Measurements from ENCODE around the gene ZSCAN9.

Gene ZSCAN9

DNA sequence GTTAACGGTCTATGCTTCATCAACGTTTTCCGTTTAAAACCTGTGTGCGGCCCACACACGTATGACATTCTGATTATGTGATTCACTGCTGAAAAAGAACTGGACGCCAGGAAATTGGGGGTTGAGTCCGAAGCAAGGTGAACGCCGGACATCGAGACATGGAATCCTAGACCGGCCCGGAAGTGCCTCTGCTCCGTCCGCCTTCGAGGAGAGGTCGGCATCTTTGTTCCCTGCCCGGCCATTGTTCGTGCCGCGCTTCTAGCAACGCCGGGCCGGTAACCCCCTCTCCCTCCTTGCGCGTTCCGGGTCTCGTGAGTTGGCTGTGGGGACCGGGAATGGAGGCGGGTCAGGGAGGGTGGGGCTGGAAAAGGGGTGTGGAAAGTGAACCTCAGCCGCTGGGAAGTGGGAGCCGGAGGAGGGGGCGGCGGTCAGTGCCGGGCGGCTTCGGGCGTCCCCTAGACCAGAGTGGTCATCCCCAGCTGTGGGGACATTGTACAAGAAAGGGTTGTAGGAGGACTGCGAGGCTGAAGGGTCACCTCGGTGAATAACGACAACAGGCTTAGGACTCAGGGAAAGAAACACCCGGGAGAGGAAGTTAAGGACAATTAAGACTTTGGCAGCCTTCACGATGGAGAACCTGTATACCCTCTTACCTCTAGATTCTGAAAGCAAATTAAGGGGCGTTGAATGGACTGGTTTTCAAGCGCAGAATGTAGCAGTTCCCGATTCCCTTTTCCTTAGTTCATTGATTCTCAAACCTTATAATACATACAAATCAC lies at the start of gene ZSCAN9:
TSS of gene ZSCAN9 (plus strand) at position 220 of the 779 bp plus-strand sequence. CDS start 1,810 bp downstream, outside the sequence.
- peak; percentile 39 for DNase-seq

DNA sequence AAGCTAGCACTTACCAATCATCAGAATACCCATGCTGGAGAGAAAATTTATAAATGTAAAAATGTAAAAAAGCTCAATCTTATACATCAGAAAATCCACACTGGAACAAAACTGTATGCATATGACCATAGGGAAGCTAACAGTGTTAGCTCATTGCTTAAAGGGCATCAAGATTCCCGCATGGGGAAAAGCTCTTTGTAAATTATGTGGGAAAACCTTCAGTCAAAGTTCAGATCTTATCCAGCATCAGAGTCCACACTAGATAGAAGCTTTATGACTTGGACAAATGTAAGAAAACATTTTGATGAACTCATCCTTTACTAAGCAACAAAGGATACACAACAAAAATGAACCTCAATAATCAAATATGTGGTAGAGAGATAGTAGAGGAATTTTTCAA lies 48.7 kb upstream of the ZSCAN9 start:
- no peak for DNase-seq

DNA sequence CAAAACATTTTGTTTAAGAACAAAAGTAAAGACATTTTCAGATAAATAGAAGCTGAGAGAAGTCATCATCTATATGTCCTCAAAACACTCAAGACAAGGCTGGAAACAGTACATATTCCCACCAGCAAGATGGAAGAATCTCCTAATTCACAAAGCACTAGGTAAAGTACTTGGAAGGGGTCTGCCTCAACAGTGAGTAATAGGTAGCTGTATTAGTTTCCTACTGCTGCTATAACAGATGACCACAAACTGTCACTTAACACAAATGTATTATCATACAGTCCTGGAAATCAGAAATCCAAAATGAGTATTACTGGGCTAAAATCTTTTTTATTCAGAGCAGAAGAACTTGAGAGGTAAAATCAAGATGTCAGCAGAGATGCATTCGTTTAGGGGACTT lies 42.8 kb upstream of the ZSCAN9 start:
- no peak for DNase-seq

DNA sequence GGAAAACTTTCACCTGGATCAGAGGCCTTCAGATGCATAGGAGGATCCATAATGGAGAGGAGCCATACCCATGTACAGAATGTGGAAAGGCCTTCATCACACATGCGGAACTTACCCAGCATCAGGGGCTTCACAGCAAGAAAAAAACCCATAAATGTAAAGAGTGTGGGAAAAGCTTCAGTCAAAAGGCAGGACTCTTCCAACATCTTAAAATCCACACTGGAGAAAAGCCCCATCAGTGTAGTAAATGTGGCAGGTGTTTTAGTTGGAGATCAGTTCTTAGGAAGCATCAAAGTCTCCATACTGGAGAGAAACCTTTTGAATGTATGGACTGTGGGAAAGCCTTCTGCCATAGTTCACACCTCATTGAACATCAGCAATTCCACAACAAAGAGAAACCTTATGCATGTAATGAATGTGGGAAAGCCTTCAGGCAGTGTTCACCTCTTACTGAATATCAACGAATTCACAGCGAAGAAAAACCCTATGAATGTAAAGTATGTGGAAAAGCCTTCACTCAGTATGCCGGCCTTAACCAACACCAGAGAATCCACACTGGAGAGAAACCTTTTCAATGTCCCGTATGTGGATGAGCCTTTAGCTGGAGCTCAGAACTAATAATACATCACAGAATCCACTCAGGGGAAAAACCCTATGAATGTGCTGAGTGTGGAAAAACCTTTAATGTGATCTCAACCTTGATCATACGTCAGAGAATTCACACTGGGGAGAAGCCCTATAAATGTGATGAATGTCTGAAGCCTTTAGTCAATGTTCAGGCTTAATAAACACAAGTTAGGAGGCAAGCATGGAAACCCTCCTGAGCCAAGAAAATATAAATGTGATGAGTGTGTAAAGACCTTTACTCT lies 36.7 kb upstream of the ZSCAN9 start:
- DNase-seq, result no peak

DNA sequence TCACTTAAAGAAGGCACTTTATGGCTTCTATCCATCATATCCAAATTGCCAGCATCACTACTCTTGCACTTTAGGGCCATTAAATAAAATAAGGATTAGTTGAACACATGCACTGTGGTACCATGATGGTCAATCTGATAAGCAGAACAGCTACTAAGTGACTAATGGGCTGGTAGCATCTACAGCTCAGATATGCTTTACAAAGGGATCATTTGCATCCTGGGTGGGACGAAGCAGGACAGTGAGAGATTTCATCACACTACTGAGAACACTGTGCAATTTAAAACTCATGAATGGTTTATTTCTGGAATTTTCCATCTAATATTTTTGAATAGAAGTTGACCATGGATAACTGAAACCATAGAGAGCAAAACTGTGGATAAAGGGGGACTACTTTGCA lies 25.1 kb upstream of the ZSCAN9 start:
- no peak for DNase-seq

DNA sequence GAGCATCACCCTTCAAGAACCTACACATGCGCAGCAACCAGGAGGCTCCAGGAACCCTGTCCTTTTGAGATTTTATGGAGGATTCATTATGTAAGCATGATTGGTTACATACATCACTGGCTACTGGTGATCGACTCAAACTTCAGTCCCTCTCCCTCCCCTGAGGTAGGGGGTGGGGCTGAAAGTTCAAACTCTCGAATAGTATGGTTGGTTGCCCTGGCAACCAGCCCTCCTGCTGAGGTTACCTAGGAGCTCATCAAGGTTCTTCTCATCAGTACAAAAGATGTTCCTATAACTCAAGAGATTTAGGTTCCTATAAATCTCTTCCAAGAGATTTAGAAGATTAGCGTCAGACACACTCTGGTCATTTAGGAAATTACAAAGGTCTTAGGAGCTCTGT lies 21.9 kb upstream of the ZSCAN9 start:
- no peak for DNase-seq

DNA sequence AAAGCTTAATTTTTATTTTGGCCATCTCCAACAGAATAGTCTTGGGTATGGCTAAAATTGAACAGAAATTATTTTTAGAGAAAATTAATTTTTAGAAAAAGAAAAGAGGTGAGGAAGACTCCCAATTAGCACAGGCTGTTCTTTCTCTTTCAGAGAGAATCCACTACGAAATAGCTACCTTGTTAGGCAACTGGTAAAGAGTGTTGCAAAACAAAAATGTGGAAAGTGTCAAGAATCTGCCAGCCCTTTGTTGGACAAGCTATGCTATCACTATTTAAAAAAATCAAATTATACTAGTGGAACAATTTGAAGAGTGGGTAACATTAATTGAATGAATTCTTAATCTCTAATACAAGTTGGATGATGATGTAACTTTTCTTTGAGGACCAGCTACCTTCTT lies 19.2 kb upstream of the ZSCAN9 start:
- DNase-seq, result no peak

DNA sequence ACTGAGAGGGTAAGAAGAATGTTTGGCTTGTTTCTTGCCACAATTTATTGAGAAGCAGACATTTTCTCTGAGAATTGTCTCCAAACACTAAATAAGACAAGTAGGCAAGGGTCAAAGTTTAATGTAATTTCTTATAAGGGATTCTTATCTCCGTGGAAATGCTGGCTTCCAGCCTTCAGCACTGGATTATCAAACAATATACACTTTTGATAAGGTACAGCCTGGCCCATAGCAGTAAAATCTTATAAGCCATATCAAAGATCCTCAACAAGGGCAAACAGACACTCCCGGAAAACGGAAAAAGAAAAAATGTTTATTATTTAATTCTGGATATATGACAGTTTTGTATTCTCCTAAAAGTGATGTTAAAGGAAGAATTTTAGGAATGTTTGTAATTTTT lies 18.5 kb upstream of the ZSCAN9 start:
- DNase-seq, result no peak

DNA sequence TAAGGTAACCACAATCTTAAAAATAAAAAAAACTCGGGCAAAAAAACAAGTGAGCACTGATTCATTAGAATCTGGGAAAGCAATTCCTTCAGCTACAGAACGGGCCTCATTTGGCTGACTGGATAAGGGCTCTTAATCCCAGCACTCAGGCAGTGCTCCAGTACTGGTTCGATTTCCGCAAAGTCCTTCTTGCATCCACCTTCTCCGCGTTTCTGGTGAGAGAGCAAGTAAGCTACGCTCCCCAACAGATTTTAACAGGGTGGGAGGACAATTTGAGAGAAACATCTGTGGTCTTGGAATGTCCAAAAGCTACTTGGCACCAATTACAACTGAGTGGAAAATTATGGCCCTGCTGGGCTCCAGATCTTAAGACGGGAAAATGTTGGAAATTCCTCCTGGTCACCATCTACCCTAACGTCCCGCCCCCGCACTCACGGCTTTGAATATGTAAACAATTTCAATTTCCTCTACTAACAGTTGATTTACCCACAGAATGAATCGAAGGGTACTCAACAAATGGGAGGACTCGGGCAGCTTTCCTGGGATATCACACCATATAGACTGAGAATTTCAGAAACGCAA lies 18.1 kb upstream of the ZSCAN9 start:
- no peak for DNase-seq

DNA sequence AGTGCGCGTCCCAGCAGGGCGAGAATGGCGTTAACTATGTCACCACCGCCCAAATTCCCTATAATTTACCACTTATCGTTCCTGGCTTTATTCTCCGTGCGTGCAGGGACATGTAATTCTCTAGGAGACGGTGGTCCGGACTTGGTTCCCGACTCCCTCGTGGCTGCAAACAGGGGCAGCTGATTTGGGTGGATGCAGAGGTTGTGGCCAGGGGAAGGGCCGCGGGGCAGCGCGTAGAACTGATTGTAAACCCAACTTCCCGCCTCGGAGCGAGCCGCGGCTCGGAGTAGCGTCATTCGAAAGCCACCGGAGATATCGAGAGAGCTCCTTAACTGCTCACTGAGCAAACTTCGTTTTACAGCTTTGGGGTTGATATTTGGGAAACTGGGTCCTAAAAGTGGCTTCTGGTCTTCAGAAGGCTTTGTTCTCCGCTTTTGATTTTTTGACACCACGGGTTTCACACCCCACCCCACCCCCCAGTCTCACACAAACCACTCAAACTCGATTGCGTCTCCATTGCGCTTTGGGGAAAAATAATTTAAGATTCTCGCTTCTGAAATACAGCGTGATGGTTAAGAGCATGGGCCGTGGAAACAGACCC lies 17.5 kb upstream of the ZSCAN9 start:
- no peak for DNase-seq

DNA sequence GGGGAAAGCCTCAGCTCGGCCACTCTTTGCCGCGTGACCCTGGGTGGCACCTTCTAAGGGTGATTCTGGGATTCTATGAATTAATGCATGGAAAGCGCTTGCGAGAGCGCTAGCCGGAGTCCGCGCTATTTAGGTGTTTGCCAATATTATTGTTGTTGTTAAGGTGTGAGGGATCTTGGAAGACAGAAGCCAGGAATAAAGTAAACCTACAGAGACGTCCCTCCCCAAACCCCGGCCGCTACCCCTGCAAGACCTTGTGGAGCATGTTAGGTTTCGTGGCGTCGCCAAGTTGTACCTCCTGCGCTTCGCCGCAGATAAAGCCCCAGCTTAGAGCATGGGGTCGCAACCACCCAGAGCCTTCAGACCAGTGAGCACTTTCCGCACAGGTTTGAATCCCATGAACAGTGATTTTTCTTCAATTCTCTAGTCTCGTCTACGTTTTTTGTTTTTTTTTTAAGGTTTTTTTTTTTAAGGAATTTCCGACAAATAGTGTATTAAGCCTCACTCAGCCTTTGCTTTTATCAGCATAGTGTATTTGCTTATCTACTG lies 16.9 kb upstream of the ZSCAN9 start:
- DNase-seq, result no peak

DNA sequence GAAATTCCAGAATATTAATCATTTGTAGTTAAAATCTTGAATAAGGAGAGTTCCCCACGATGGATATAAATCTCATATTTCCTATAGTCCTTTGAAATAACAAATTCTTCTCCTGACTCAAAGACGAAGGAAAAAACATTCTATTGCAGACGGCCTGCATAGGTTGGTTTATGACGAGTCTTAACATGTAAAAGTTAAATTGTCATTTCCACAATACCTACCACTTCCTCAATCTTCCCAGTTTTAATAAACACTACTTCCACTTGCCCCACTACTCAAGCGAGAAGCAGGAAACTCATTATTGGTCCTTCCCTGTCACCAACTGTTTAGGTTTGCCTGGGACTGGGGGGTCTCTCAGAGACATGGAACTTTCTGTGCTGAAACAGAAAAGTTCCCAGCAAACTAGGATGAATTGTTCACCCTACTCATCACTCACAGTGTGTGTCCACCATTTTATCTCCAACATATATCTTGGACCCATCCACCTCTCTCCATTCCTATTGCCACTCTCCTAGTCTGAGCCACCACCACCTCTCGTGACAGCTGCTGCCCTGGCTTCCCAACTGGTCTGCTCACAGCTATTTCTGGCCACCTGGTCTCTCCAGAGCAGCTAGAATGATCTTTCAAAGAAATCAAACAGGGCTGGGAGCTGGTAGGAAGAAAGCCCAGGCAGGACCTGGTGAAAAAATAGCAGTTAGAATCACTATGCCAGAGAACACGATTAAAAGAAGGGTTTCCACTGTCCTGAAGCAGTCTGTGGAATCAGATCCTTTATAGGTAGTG lies 15.1 kb upstream of the ZSCAN9 start:
- DNase-seq, result no peak

DNA sequence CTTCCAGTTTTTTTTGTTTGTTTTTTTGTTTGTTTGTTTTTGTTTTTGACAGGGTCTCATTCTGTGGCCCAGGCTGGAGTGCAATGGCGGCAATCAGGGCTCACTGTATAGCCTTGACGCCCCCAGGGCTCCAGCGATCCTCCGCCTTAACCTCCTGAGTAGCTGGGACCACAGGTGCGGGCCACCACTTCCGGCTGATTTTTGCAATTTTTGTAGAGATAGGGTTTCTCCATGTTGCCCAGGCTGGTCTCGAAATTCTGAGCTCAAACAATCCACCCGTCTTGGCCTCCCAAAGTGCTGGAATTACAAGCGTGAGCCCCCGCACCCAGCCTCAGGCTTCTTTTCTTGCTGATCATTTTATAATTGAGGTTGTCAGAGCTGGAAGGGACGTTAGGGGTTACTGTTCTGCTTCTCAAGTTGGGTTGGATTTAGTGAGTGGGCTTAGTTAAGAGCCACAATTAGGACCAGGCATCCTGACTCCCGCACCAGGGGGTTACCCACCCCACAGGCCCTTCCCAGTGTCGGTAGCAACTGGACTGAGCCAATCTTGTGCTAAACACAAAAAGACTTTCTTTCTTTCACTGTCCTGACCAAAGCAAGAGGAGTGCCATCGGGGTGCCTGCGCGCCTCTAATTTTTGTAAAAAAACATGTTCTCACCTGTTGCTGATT lies 13.1 kb upstream of the ZSCAN9 start:
- no peak for DNase-seq

DNA sequence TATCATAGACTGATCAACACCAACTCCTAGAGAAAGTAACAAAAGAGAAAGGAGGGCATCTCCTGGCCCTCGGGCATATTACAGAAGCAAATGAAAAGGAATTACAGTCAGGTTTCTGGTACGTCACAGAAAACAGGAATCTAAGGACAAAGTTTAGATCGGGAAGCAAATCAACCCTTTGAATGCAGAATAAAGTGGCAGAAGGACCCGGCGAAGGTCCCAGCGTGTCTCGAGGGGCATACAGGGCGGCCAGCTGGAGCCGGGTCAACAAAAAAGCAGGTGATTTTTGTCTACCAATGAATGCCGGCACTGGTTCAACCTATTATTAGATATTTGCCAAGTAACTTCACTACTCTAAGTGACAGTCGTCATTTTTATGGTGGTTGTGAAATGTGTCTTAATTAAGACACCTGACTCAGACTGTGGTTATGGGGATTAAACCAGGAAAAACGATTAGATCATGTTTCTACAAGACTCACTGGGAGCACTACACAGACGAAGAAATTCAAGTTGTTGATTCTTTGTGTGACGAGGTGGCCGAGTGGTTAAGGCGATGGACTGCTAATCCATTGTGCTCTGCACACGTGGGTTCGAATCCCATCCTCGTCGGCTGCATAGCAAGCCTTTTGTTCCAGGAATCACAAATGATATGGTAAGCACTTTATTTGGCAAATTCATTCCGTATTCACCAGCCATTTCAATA lies 12.4 kb upstream of the ZSCAN9 start:
- no peak for DNase-seq

DNA sequence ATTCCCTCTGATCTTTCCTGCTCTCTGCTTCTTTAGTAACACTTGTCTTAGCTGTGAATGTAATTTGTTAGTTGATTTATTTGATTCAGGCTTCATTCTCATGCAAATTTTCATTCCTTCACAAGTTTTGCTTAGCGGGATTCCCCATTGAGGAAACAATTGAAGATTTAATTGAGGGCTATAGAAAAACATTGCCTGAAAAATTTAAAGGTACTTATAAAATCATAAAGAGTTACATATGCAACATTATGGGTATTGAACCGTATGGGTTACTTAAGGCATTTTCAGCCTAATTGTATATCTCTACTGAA lies 11.9 kb upstream of the ZSCAN9 start:
- no peak for DNase-seq

DNA sequence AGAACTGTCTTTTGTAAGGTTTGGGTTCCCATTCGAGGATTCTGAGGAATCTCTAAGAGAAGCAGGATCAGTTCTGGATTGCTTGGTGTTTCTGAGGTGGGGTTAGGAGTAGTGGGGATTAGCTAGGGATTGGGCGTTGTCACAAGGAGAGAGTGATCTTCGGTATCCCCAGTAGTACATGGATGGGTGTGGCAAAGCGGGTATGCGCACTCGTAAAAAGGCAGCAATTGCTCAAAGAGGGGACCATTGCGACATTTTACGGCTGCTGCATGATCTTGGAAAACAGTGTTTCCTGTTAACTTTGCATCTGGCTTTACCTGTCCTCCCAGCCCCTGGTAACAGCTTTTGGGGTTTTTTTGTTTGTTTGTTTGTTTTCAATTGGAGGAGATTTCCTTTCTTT lies 9.7 kb upstream of the ZSCAN9 start:
- DNase-seq, result no peak

DNA sequence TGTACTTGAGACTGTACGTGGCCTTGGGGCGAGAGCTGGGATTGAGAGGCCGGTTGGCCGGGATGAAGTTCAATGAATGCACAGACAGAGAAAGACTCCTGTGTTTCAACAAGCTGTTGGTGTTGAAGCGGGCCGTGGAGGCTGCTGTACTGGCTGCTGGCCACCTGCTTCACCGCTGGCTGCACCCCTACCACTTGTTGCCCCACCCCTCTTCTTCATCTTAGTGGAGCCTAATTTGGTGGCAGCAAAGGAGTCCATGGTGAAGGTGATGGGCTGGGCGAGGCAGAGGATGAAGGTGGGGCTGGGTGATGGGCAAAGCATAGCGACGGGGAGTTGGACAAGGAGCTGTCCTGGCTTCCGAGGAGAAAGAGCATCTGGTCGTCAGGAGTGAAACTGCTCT lies 7.2 kb upstream of the ZSCAN9 start:
- no peak for DNase-seq

DNA sequence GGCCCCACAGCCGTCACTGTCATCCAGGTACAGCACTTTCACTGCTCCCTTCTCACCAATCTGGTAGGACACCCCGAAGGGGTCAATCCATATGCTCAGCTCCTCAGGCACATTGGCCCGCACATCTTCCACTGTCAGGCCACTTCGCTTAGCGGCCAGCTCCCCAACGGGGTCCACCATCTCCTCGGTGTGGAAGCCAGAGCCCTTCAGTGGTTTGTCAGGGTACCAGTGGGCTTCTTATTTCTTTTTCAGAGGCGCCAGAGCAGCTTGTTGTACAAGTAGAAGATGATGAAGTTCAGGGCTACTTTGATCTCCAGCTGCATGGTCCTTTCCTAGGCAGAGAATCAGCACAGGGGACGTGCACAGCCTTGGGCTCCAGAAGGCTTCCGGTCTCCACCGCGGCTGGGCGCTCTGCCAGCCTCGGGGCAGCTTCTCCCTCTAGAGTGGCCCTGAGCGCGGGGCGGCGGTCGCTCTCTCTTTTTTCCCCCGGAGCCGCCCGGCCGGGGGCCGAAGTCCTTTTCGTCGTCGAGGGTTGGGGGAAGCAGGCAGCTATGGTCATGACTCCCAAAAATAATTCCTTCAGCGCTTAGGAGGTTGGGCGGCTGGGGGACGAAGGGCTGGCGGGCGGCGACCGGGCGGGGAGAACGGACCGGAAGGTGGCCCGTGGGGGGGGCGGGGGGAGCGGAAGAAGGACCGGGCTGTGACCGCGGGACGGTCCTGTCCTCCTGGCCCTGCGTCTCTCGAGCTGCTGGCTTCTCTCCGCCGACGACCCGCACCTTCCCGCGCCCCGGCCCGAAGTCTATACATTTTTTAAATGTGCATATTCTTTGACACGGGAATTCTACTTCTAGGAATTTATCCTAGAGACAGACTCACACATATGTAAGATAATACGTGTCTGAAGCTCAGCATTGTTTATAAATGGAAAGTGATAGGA lies 6.5 kb upstream of the ZSCAN9 start:
- peak; percentile 32 for DNase-seq

DNA sequence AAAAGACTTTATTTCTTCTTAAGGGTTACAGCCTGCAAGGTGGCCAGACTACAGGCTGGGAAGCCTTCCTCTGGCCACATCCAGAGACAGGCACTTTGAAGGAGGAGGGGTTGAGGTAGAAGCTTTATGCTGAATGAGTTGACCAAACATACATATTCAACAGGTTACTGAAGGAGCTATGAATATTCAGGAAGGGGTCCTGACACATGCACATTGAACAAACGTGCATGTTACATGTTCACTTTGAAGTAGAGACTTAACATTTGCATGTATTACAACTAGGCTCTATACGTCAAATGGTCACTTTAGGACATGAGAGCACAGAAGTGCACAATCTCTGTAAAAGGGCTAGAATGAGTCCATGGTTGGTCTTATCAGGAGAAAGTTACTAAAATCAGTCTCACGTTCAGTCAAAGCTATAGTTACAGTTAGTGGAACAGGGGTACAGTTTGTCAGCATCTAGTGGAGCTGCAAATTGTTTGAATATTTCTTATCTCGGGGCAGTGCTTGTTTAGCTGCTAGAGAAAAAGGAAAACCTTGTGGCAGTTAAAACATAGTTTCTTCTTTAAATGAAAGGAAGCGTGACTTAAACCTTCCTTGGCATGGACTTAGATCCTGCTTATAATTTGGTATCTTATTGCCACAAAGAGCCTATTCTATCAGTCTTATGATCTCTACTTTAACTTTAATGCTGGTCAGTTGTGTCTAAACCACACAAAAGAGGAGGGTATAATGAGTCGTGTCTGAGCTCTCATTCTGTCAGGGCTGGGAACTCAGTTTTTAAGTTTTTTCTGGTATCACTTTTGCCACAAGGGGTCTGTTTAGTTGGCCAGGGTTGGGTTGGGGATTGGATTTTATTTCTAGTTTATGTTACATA lies 4.6 kb upstream of the ZSCAN9 start:
- no peak for DNase-seq
